HL-60 (cell line): ENCODE data around the gene EPB41L4B.

Source experiments
- DNase-seq, 2 experiments: peaks; one replicate each; pipeline ENCODE4 v3.0.0-alpha.2; 2010 to 2020; ENCODE audit warnings: low read depth in 1 of 2, low spot score in 1 of 2
- H3K27ac ChIP-seq: fragments of 250-450 bp; sonication (Bioruptor Pico); replicated peaks from 2 replicates; pipeline ENCODE4 v1.5.1; 2020; ENCODE audit warnings: mild to moderate bottlenecking, moderate library complexity
- H3K27me3 ChIP-seq: fragments of 250-450 bp; sonication (Bioruptor Pico); 2 replicates; pipeline ENCODE4 v1.5.1; 2021; ENCODE audit warnings: mild to moderate bottlenecking, moderate library complexity; ENCODE audit not compliant: insufficient read depth, poor library complexity, severe bottlenecking
- H3K4me3 ChIP-seq: replicated peaks from 2 replicates; pipeline ENCODE4 v1.5.1; 2011; ENCODE audit warnings: mild to moderate bottlenecking, control low read depth, low read length; ENCODE audit not compliant: insufficient read depth
- GABPA ChIP-seq: IDR thresholded peaks from 2 replicates; pipeline ENCODE4 v1.6.1; 2012; ENCODE audit warnings: low read depth
- POLR2AphosphoS5 ChIP-seq: IDR thresholded peaks from 2 replicates; pipeline ENCODE4 v1.6.1; 2012; ENCODE audit warnings: low read depth
- REST ChIP-seq: IDR thresholded peaks from 2 replicates; pipeline ENCODE4 v1.6.1; 2012; ENCODE audit warnings: low read depth; ENCODE audit not compliant: insufficient replicate concordance
- SPI1 ChIP-seq: IDR thresholded peaks from 2 replicates; pipeline ENCODE4 v1.6.1; 2012; ENCODE audit warnings: low read depth, mild to moderate bottlenecking, borderline replicate concordance
- TF ChIP-seq, protein P1 (sequence below): IDR thresholded peaks from one replicate; pipeline ENCODE4 v1.5.1; 2011; ENCODE audit warnings: low read length, control low read depth, inconsistent platforms; ENCODE audit not compliant: insufficient read depth

The EPB41L4B gene

GRCh38 chr9:109186857-109187520, 133.9 kb downstream of the EPB41L4B start:
- H3K27ac ChIP-seq, result no peak overlapping the region
- TF ChIP-seq POLR2AphosphoS5 (no peak), SPI1 (no peak), REST (no peak), GABPA (no peak)
- TF ChIP-seq, protein P1, sequence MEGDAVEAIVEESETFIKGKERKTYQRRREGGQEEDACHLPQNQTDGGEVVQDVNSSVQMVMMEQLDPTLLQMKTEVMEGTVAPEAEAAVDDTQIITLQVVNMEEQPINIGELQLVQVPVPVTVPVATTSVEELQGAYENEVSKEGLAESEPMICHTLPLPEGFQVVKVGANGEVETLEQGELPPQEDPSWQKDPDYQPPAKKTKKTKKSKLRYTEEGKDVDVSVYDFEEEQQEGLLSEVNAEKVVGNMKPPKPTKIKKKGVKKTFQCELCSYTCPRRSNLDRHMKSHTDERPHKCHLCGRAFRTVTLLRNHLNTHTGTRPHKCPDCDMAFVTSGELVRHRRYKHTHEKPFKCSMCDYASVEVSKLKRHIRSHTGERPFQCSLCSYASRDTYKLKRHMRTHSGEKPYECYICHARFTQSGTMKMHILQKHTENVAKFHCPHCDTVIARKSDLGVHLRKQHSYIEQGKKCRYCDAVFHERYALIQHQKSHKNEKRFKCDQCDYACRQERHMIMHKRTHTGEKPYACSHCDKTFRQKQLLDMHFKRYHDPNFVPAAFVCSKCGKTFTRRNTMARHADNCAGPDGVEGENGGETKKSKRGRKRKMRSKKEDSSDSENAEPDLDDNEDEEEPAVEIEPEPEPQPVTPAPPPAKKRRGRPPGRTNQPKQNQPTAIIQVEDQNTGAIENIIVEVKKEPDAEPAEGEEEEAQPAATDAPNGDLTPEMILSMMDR, result no peak
- H3K4me3 ChIP-seq, result no peak overlapping the region
- no peak for DNase-seq
- H3K27me3 ChIP-seq, result no peaks in the 10 kb centered on the region

- peak in 1 of 2 experiments; percentile 13 for DNase-seq
- no peak overlapping the region for H3K27ac ChIP-seq
- H3K27me3 ChIP-seq, result no peaks in the 10 kb centered on the region
- H3K4me3 ChIP-seq, result no peak overlapping the region
- TF ChIP-seq, protein P1, result peak; percentile 33
- TF ChIP-seq SPI1, result no peak
Observed at GRCh38 chr9:109182940-109183798, 137.7 kb downstream of the EPB41L4B start.

DNA sequence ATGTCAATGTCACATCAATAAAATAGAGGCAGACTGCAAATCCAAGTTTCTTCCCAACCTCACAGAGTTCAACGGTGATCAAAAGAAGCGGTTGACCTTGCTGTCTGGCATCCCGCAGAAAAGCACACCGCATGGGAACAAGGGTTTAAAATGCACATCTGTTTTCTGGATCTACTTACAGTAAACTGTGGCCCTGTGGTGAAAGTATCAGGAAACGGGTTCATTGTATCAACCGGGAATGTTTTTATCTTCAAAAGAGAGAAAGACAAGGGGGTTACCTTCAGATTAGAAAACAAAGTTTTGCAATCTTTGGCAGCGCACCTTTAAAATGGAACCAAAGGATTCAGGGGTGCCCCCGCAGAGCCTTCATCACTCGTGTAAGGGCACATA, 138.3 kb downstream of the EPB41L4B start:
- Histone ChIP-seq H3K4me3 (no peak overlapping the region), H3K27ac (no peak overlapping the region), H3K27me3 (no peaks in the 10 kb centered on the region)
- TF ChIP-seq GABPA (no peak), REST (no peak), SPI1 (no peak), POLR2AphosphoS5 (no peak)
- TF ChIP-seq, protein P1, result no peak
- DNase-seq, result no peak
